GM23338 (cell line): ENCODE measurements around the gene CADPS2. TPM values are rescaled to one million over a fixed set of nuclear protein-coding genes. Genes with fewer than 3 reads are reported as not detected.

ENCODE experiments used
- ATAC-seq: fragments of 200-7000 bp; cut with Tn5 transposase; 3 replicates; pipeline ENCODE4 v1.9.1; 2020
- DNase-seq: peaks from one replicate; pipeline ENCODE4 v3.0.0-alpha.2; 2015; ENCODE audit warnings: low spot score
- H2AFZ ChIP-seq: fragments of 200-600 bp; sonication (generic); 2 replicates; pipeline ENCODE4 v1.8.0; 2016; ENCODE audit warnings: antibody characterized with exemption, mild to moderate bottlenecking, moderate library complexity
- H3F3A ChIP-seq: fragments of 200-600 bp; sonication (generic); replicated peaks from 2 replicates; pipeline ENCODE4 v1.8.0; 2017; ENCODE audit warnings: antibody characterized with exemption, mixed run types, low read depth
- H3K27ac ChIP-seq: fragments of 200-600 bp; sonication (generic); 2 replicates; pipeline ENCODE4 v1.6.1; 2016; ENCODE audit warnings: low read depth
- H3K27me3 ChIP-seq: fragments of 200-600 bp; sonication (generic); 2 replicates; pipeline ENCODE4 v1.8.0; 2016; ENCODE audit warnings: mild to moderate bottlenecking, mixed run types, moderate library complexity; ENCODE audit not compliant: insufficient read depth
- H3K36me3 ChIP-seq: fragments of 200-600 bp; sonication (generic); 2 replicates; pipeline ENCODE4 v1.8.0; 2016; ENCODE audit warnings: mild to moderate bottlenecking; ENCODE audit not compliant: insufficient read depth
- H3K4me1 ChIP-seq: fragments of 200-600 bp; sonication (generic); 2 replicates; pipeline ENCODE4 v1.8.0; 2016; ENCODE audit warnings: mild to moderate bottlenecking, moderate library complexity; ENCODE audit not compliant: insufficient read depth
- H3K4me2 ChIP-seq: fragments of 200-600 bp; sonication (generic); 2 replicates; pipeline ENCODE4 v1.7.1; 2017; ENCODE audit warnings: mixed run types
- H3K4me3 ChIP-seq: fragments of 200-600 bp; sonication (generic); 2 replicates; pipeline ENCODE4 v1.6.1; 2016; ENCODE audit warnings: mixed run types
- H3K79me2 ChIP-seq: fragments of 200-600 bp; sonication (generic); replicated peaks from 2 replicates; pipeline ENCODE4 v1.8.0; 2017; ENCODE audit warnings: mild to moderate bottlenecking; ENCODE audit not compliant: insufficient read depth
- H3K9me2 ChIP-seq: fragments of 200-600 bp; sonication (generic); 2 replicates; pipeline ENCODE4 v1.8.0; 2017; ENCODE audit not compliant: insufficient read depth
- H4K20me1 ChIP-seq: fragments of 200-600 bp; sonication (generic); replicated peaks from 2 replicates; pipeline ENCODE4 v1.8.0; 2017; ENCODE audit warnings: mild to moderate bottlenecking; ENCODE audit not compliant: insufficient read depth
- H3K27ac Mint-ChIP-seq: 2 replicates; pipeline ENCODE4 v1.8.0; 2020; ENCODE audit warnings: inconsistent platforms, mild to moderate bottlenecking, moderate library complexity, mixed read lengths
- H3K27me3 Mint-ChIP-seq: 3 replicates; pipeline ENCODE4 v1.8.0; 2022; ENCODE audit warnings: low read depth, mild to moderate bottlenecking, moderate library complexity, mixed read lengths, inconsistent platforms; ENCODE audit not compliant: insufficient read depth, poor library complexity
- H3K36me3 Mint-ChIP-seq: 3 replicates; pipeline ENCODE4 v1.8.0; 2021; ENCODE audit warnings: low read depth, mild to moderate bottlenecking, inconsistent platforms, moderate library complexity, mixed read lengths
- H3K4me1 Mint-ChIP-seq: 3 replicates; pipeline ENCODE4 v1.8.0; 2020; ENCODE audit warnings: mild to moderate bottlenecking, inconsistent platforms, mixed read lengths
- H3K4me3 Mint-ChIP-seq: 3 replicates; pipeline ENCODE4 v1.8.0; 2021; ENCODE audit warnings: moderate library complexity, mild to moderate bottlenecking, inconsistent platforms, mixed read lengths
- H3K9me3 Mint-ChIP-seq: 3 replicates; pipeline ENCODE4 v1.8.0; 2020; ENCODE audit warnings: moderate library complexity, mild to moderate bottlenecking, inconsistent platforms, mixed read lengths
- CREB1 ChIP-seq: fragments of 250-450 bp; sonication (Bioruptor Pico); IDR thresholded peaks from 2 replicates; pipeline ENCODE4 v1.5.0; 2020; ENCODE audit warnings: low read depth, mild to moderate bottlenecking, moderate library complexity
- EZH2 ChIP-seq: fragments of 200-600 bp; sonication (generic); IDR thresholded peaks from one replicate; pipeline ENCODE4 v1.8.0; 2017; ENCODE audit warnings: antibody characterized with exemption, mild to moderate bottlenecking, low read depth; ENCODE audit not compliant: unreplicated experiment
- EZH2phosphoT487 ChIP-seq: fragments of 200-600 bp; sonication (generic); IDR thresholded peaks from one replicate; pipeline ENCODE4 v1.8.1; 2018; ENCODE audit warnings: antibody characterized with exemption; ENCODE audit not compliant: unreplicated experiment
- JUNB ChIP-seq: IDR thresholded peaks from one replicate; pipeline ENCODE4 v1.6.1; 2016; ENCODE audit warnings: antibody characterized with exemption; ENCODE audit not compliant: unreplicated experiment
- NANOG ChIP-seq: IDR thresholded peaks from 2 replicates; pipeline ENCODE4 v1.6.1; 2016; ENCODE audit warnings: antibody characterized with exemption, borderline replicate concordance
- POLR2AphosphoS5 ChIP-seq: IDR thresholded peaks from 2 replicates; pipeline ENCODE4 v1.6.1; 2016; ENCODE audit warnings: antibody characterized with exemption, low read depth
- STAT1 ChIP-seq: IDR thresholded peaks from one replicate; pipeline ENCODE4 v1.6.1; 2016; ENCODE audit warnings: antibody characterized with exemption; ENCODE audit not compliant: unreplicated experiment
- ZNF114 ChIP-seq: fragments of 250-450 bp; sonication (Bioruptor Pico); IDR thresholded peaks from 2 replicates; pipeline ENCODE4 v1.5.0; 2020; ENCODE audit warnings: mild to moderate bottlenecking, moderate library complexity
- ZNF331 ChIP-seq: fragments of 250-450 bp; sonication (Bioruptor Pico); IDR thresholded peaks from 2 replicates; pipeline ENCODE4 v1.5.0; 2020; ENCODE audit warnings: low read depth, mild to moderate bottlenecking, moderate library complexity
- polyA plus RNA-seq: library from polyadenylated mRNA; unstranded; fragments of >200 nt; fragmentation: Nextera tagmentation; extraction: Ambion mirVana; gene quantifications from 2 replicates; pipeline ENCODE4 v1.2.1, GENCODE V29; 2016
- total RNA-seq: library from RNA; depleted of rRNA; stranded (reverse); fragments of >200 nt; shearing (Covaris generic); gene quantifications from 2 replicates; pipeline ENCODE4 v1.2.3, GENCODE V29; 2014
- TF ChIP-seq, protein P1 (sequence below): IDR thresholded peaks from 2 replicates; pipeline ENCODE4 v1.6.1; 2016; ENCODE audit warnings: antibody characterized with exemption
- TF ChIP-seq, protein P2 (sequence below): IDR thresholded peaks from one replicate; pipeline ENCODE4 v1.6.1; 2018; ENCODE audit warnings: antibody characterized with exemption; ENCODE audit not compliant: unreplicated experiment
- TF ChIP-seq, protein P3 (sequence below): fragments of 250-450 bp; sonication (Bioruptor Pico); IDR thresholded peaks from 2 replicates; pipeline ENCODE4 v1.5.0; 2020; ENCODE audit warnings: mild to moderate bottlenecking, moderate library complexity
- TF ChIP-seq, protein P4 (sequence below), 2 experiments: fragments of 200-600 bp in 1 of 2; sonication (generic) in 1 of 2; conservative IDR thresholded peaks; 2 replicates each; pipeline versions ENCODE4 v1.5.1 to v1.6.1; 2016 to 2017; ENCODE audit warnings: antibody characterized with exemption in 2 of 2, low read depth in 2 of 2, mild to moderate bottlenecking in 2 of 2, moderate library complexity in 1 of 2

Gene CADPS2
- total and polyA plus RNA-seq, 2 experiments from 2014 or later: 16.3 to 36.9 TPM

DNA sequence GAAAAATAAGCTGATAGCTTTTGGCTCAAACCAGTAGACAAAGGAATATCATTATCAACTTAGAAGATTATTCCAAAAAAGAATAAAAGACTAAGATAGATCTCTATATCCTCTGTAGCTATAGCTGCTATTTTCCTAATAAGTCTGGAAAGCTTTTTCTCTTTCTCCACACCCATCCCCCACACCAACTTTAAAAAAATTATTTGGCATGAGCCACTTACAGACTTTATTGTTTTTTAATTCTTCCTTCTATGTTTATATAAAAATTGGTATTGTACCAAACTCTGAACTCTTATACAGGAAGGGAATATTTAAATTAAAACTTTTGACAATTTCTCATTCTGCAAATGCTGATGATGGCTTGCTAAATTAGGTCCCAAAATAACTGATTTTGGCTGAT, 330.0 kb downstream of the CADPS2 start:
- H3K27ac ChIP-seq: no peak overlapping the region
- H3K27me3 Mint-ChIP-seq: peaks cover 1% of the 10 kb centered on the region
- no peaks in the 10 kb centered on the region for H3K9me3 Mint-ChIP-seq

More for the DNA sequence above, 330.0 kb downstream of the CADPS2 start:
- Mint-ChIP-seq H3K27ac (no peak overlapping the region), H3K36me3 (no peaks in the 10 kb centered on the region), H3K4me3 (no peak overlapping the region), H3K4me1 (peaks cover 3% of the 10 kb centered on the region; the same call in 2 of the 3 replicates)
- H4K20me1 ChIP-seq: no peaks in the 10 kb centered on the region
- no peaks in the 10 kb centered on the region for H3K36me3 ChIP-seq
- no peaks in the 10 kb centered on the region for H3F3A ChIP-seq
- ATAC-seq (no peak), DNase-seq (no peak)
- H3K4me2 ChIP-seq: no peak overlapping the region
- H2AFZ ChIP-seq: no peak overlapping the region
- TF ChIP-seq JUNB: no peak
- TF ChIP-seq ZNF114: no peak
- no peak for TF ChIP-seq STAT1
- TF ChIP-seq CREB1: no peak
- TF ChIP-seq, protein P1, sequence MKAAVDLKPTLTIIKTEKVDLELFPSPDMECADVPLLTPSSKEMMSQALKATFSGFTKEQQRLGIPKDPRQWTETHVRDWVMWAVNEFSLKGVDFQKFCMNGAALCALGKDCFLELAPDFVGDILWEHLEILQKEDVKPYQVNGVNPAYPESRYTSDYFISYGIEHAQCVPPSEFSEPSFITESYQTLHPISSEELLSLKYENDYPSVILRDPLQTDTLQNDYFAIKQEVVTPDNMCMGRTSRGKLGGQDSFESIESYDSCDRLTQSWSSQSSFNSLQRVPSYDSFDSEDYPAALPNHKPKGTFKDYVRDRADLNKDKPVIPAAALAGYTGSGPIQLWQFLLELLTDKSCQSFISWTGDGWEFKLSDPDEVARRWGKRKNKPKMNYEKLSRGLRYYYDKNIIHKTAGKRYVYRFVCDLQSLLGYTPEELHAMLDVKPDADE: no peak
- no peak for TF ChIP-seq NANOG
- TF ChIP-seq POLR2AphosphoS5: no peak
- TF ChIP-seq, protein P2, sequence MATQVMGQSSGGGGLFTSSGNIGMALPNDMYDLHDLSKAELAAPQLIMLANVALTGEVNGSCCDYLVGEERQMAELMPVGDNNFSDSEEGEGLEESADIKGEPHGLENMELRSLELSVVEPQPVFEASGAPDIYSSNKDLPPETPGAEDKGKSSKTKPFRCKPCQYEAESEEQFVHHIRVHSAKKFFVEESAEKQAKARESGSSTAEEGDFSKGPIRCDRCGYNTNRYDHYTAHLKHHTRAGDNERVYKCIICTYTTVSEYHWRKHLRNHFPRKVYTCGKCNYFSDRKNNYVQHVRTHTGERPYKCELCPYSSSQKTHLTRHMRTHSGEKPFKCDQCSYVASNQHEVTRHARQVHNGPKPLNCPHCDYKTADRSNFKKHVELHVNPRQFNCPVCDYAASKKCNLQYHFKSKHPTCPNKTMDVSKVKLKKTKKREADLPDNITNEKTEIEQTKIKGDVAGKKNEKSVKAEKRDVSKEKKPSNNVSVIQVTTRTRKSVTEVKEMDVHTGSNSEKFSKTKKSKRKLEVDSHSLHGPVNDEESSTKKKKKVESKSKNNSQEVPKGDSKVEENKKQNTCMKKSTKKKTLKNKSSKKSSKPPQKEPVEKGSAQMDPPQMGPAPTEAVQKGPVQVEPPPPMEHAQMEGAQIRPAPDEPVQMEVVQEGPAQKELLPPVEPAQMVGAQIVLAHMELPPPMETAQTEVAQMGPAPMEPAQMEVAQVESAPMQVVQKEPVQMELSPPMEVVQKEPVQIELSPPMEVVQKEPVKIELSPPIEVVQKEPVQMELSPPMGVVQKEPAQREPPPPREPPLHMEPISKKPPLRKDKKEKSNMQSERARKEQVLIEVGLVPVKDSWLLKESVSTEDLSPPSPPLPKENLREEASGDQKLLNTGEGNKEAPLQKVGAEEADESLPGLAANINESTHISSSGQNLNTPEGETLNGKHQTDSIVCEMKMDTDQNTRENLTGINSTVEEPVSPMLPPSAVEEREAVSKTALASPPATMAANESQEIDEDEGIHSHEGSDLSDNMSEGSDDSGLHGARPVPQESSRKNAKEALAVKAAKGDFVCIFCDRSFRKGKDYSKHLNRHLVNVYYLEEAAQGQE: no peak
- TF ChIP-seq, protein P3, sequence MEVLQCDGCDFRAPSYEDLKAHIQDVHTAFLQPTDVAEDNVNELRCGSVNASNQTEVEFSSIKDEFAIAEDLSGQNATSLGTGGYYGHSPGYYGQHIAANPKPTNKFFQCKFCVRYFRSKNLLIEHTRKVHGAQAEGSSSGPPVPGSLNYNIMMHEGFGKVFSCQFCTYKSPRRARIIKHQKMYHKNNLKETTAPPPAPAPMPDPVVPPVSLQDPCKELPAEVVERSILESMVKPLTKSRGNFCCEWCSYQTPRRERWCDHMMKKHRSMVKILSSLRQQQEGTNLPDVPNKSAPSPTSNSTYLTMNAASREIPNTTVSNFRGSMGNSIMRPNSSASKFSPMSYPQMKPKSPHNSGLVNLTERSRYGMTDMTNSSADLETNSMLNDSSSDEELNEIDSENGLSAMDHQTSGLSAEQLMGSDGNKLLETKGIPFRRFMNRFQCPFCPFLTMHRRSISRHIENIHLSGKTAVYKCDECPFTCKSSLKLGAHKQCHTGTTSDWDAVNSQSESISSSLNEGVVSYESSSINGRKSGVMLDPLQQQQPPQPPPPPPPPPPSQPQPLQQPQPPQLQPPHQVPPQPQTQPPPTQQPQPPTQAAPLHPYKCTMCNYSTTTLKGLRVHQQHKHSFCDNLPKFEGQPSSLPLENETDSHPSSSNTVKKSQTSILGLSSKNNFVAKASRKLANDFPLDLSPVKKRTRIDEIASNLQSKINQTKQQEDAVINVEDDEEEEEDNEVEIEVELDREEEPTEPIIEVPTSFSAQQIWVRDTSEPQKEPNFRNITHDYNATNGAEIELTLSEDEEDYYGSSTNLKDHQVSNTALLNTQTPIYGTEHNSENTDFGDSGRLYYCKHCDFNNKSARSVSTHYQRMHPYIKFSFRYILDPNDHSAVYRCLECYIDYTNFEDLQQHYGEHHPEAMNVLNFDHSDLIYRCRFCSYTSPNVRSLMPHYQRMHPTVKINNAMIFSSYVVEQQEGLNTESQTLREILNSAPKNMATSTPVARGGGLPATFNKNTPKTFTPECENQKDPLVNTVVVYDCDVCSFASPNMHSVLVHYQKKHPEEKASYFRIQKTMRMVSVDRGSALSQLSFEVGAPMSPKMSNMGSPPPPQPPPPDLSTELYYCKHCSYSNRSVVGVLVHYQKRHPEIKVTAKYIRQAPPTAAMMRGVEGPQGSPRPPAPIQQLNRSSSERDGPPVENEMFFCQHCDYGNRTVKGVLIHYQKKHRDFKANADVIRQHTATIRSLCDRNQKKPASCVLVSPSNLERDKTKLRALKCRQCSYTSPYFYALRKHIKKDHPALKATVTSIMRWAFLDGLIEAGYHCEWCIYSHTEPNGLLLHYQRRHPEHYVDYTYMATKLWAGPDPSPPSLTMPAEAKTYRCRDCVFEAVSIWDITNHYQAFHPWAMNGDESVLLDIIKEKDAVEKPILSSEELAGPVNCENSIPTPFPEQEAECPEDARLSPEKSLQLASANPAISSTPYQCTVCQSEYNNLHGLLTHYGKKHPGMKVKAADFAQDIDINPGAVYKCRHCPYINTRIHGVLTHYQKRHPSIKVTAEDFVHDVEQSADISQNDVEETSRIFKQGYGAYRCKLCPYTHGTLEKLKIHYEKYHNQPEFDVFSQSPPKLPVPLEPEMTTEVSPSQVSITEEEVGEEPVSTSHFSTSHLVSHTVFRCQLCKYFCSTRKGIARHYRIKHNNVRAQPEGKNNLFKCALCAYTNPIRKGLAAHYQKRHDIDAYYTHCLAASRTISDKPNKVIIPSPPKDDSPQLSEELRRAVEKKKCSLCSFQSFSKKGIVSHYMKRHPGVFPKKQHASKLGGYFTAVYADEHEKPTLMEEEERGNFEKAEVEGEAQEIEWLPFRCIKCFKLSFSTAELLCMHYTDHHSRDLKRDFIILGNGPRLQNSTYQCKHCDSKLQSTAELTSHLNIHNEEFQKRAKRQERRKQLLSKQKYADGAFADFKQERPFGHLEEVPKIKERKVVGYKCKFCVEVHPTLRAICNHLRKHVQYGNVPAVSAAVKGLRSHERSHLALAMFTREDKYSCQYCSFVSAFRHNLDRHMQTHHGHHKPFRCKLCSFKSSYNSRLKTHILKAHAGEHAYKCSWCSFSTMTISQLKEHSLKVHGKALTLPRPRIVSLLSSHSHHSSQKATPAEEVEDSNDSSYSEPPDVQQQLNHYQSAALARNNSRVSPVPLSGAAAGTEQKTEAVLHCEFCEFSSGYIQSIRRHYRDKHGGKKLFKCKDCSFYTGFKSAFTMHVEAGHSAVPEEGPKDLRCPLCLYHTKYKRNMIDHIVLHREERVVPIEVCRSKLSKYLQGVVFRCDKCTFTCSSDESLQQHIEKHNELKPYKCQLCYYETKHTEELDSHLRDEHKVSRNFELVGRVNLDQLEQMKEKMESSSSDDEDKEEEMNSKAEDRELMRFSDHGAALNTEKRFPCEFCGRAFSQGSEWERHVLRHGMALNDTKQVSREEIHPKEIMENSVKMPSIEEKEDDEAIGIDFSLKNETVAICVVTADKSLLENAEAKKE: no peak
- no peak for TF ChIP-seq EZH2
- TF ChIP-seq, protein P4, sequence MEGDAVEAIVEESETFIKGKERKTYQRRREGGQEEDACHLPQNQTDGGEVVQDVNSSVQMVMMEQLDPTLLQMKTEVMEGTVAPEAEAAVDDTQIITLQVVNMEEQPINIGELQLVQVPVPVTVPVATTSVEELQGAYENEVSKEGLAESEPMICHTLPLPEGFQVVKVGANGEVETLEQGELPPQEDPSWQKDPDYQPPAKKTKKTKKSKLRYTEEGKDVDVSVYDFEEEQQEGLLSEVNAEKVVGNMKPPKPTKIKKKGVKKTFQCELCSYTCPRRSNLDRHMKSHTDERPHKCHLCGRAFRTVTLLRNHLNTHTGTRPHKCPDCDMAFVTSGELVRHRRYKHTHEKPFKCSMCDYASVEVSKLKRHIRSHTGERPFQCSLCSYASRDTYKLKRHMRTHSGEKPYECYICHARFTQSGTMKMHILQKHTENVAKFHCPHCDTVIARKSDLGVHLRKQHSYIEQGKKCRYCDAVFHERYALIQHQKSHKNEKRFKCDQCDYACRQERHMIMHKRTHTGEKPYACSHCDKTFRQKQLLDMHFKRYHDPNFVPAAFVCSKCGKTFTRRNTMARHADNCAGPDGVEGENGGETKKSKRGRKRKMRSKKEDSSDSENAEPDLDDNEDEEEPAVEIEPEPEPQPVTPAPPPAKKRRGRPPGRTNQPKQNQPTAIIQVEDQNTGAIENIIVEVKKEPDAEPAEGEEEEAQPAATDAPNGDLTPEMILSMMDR (conservative IDR thresholded peaks at IDR 0.05; ENCODE audit: low read depth in 2 of 2): no peak
- TF ChIP-seq EZH2phosphoT487: no peak
- no peak for TF ChIP-seq ZNF331 (CRISPR knock-in tag)
- H3K9me2 ChIP-seq: no peaks in the 10 kb centered on the region
- no peaks in the 10 kb centered on the region for H3K4me1 ChIP-seq
- no peaks in the 10 kb centered on the region for H3K79me2 ChIP-seq
- no peaks in the 10 kb centered on the region for H3K27me3 ChIP-seq
- no peak overlapping the region for H3K4me3 ChIP-seq
